Lung (tissue), 12 donors: ENCODE data around the gene PRPF6. TPM values are rescaled to one million over a fixed set of nuclear protein-coding genes. Genes with fewer than 3 reads are reported as not detected.

Source experiments
- ATAC-seq: fragments of 200-7000 bp; cut with Tn5 transposase; one replicate; pipeline ENCODE4 v1.9.1; 2020; ENCODE audit warnings: moderate number of reproducible peaks; ENCODE audit not compliant: insufficient read depth, low FRiP score
- DNase-seq, 3 donors: peaks; one replicate each; pipeline ENCODE4 v3.0.0-alpha.2; 2013 to 2017
- H3K27ac ChIP-seq, 2 donors: one replicate each; pipeline ENCODE4 v1.5.1; 2013; ENCODE audit warnings: mild to moderate bottlenecking in 2 of 2, moderate library complexity in 2 of 2, control low read depth in 1 of 2, inconsistent platforms in 1 of 2, low read depth in 1 of 2, low read length in 1 of 2
- H3K27me3 ChIP-seq, 3 donors: one replicate each; pipeline ENCODE4 v1.5.1; 2013; ENCODE audit warnings: low read length in 2 of 3; ENCODE audit not compliant: control insufficient read depth in 3 of 3, insufficient read depth in 3 of 3
- H3K36me3 ChIP-seq, 4 donors: one replicate each; pipeline ENCODE4 v1.5.1; 2013; ENCODE audit warnings: low read length in 4 of 4, mild to moderate bottlenecking in 1 of 4, moderate library complexity in 1 of 4; ENCODE audit not compliant: control insufficient read depth in 4 of 4, insufficient read depth in 4 of 4
- H3K4me1 ChIP-seq, 5 donors: one replicate each; pipeline ENCODE4 v1.5.1; 2013; ENCODE audit warnings: low read length in 5 of 5, mild to moderate bottlenecking in 2 of 5, moderate library complexity in 1 of 5; ENCODE audit not compliant: control insufficient read depth in 5 of 5, insufficient read depth in 5 of 5
- H3K4me3 ChIP-seq: one replicate; pipeline ENCODE4 v1.5.1; 2013; ENCODE audit warnings: mild to moderate bottlenecking, control low read depth, moderate library complexity
- H3K9ac ChIP-seq, 2 donors: one replicate each; pipeline ENCODE4 v1.5.1; 2013; ENCODE audit warnings: low read length in 2 of 2, control low read depth in 1 of 2; ENCODE audit not compliant: insufficient read depth in 1 of 2
- H3K9me3 ChIP-seq, 4 donors: one replicate each; pipeline ENCODE4 v1.5.1; 2013; ENCODE audit warnings: low read length in 3 of 4, mild to moderate bottlenecking in 1 of 4, moderate library complexity in 1 of 4; ENCODE audit not compliant: control insufficient read depth in 4 of 4, insufficient read depth in 3 of 4
- CTCF ChIP-seq: IDR thresholded peaks from 2 replicates; pipeline ENCODE4 v1.5.1; 2012; ENCODE audit warnings: mild to moderate bottlenecking; ENCODE audit errors: control extremely low read depth, extremely low read depth
- WGBS, 2 donors: extraction: QIAGEN DNeasy Blood & Tissue Kit; methylation state at CpG; one replicate each; pipeline ENCODE4 v1.1.7; 2013; 5-methylcytosine and 5-hydroxymethylcytosine counted together
- polyA plus RNA-seq, 2 donors: library from polyadenylated mRNA; stranded (reverse); fragments of 200-250 nt; gene quantifications; one replicate each; pipeline ENCODE4 v1.2.1, GENCODE V29; 2013
- total RNA-seq, 2 donors: library from RNA; depleted of rRNA in 1 of 2; stranded (reverse); fragments of >200 nt in 1 of 2; gene quantifications; one replicate each; pipeline ENCODE4 v1.2.1, GENCODE V29; 2014 to 2021
- donor health status: control.
- donor health status: control.
- donor health status: Bipolar disorder and iron deficiency.
- donor health status: healthy.
- donor health status: DM: yes; HTN: yes; CAD: no.

Gene PRPF6
- total and polyA plus RNA-seq, 4 donors: 43.6 to 65.0 (median 54.2) TPM

GRCh38 chr20:64022671-64023360 lies 41.9 kb downstream of the PRPF6 start:
- Histone ChIP-seq H3K36me3 (peaks cover 36 to 69% (median 43%) of the 10 kb centered on the region in 4 donors), H3K9ac (no peak overlapping the region), H3K27me3 (no peaks in the 10 kb centered on the region), H3K27ac (no peak overlapping the region), H3K4me1 (no peaks in the 10 kb centered on the region), H3K9me3 (peaks cover 0 to 2% (median 0%) of the 10 kb centered on the region in 4 donors), H3K4me3 (no peak overlapping the region)
- ATAC-seq (no peak), DNase-seq (no peak)
- WGBS, 2 donors: 96 to 97% methylated on average over 17 of the region's 17 CpGs
- no peak for TF ChIP-seq CTCF

DNA sequence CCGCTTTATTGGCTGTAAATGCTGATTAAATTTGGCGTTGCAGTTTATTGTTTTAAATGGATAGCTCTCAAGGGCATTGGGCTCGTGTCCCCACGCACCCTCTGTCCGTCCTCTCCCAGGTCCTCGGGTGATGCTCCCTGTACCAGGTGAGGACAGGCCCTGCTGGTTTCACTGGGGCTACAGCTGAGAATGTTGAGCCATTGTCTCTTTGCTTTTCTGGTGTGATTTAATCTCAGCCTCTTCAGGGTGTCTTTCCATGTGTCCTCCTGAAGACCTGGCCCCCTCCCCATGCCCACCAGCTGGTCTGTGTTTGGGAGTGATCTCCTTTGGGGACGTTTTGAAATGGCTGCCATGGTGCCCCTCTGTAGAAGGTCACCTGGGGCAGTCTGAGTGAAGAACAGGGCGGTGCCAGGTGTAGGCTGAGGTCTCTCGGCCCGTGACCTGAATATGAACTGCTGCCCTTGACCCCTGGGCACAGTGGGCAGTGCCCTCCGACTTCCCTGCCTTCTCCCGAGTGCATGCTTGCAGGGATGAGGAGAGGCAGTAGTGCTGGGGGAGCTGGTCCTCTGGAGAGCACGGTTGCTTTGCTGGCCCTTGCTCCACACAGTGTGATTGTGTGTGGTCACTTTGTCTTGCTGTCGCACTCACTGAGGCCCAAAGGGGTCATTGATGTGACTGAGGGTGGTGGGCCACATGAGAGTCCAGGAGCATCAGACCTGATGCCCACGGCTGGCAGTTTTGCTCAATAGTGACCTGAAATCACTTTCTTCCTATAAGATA lies 42.6 kb downstream of the PRPF6 start:
- no peaks in the 10 kb centered on the region for H3K4me1 ChIP-seq
- no peak for TF ChIP-seq CTCF
- peaks cover 0 to 2% (median 0%) of the 10 kb centered on the region in 4 donors for H3K9me3 ChIP-seq
- no peak overlapping the region for H3K9ac ChIP-seq
- no peak overlapping the region for H3K27ac ChIP-seq
- ATAC-seq: no peak
- DNase-seq: no peak
- peaks cover 35 to 73% (median 43%) of the 10 kb centered on the region in 4 donors for H3K36me3 ChIP-seq
- H3K4me3 ChIP-seq: no peak overlapping the region
- H3K27me3 ChIP-seq: no peaks in the 10 kb centered on the region
- 91 to 93% methylated on average over 15 of the region's 15 CpGs for WGBS, 2 donors

- H3K4me3 ChIP-seq: no peak overlapping the region
- 90 to 93% methylated on average over 17 of the region's 17 CpGs for WGBS, 2 donors
- H3K9me3 ChIP-seq: peaks cover 0 to 2% (median 0%) of the 10 kb centered on the region in 4 donors
- H3K36me3 ChIP-seq: peaks cover 28 to 74% (median 41%) of the 10 kb centered on the region in 4 donors
- DNase-seq: no peak
- no peaks in the 10 kb centered on the region for H3K27me3 ChIP-seq
- no peak for TF ChIP-seq CTCF
- no peaks in the 10 kb centered on the region for H3K4me1 ChIP-seq
- H3K27ac ChIP-seq: no peak overlapping the region
- H3K9ac ChIP-seq: no peak overlapping the region
- no peak for ATAC-seq
These were observed 43.4 kb downstream of the PRPF6 start for GRCh38 chr20:64024141-64024990.
